Measurements from ENCODE around the gene ARMH3.
"Not testable (repeated sequence)": the region's sequence is repeated elsewhere in the genome, so short reads cannot be mapped to it uniquely, and the experiment has no call there.

Gene ARMH3

DNA sequence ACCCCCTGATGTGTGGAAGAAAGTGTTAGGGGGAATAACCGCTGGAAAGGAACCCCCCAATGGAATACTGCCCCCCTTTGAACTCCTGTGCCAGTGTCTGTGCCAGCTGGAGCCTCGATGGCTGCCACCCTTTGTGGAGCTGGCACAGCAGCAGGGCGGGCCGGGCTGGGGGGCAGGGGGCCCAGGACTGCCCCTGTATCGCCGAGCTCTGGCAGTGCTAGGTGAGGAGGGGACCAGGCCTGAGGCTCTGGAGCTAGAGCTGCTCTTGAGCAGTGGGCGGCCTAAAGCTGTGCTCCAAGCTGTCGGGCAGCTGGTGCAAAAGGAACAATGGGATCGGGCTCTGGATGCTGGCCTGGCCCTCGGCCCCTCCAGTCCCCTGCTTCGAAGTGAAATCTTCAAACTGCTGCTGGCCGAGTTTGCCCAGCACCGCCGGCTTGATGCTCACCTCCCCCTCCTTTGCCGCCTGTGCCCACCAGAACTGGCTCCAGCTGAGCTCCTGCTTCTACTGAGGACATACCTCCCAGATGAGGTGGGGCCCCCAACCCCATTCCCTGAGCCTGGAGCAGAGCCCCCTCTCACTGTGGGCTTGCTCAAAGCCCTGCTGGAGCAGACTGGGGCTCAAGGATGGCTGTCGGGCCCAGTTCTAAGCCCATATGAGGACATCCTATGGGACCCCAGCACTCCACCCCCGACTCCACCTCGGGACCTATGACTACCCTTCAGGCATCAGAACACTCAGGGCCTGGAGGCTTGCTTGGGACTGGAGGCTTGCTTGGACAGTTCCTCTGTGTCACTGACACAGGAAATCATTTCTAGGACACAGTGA is 11.3 kb upstream of the ARMH3 start:
- no peak overlapping the region for H3K9ac ChIP-seq (ENCODE audit: low read depth, low read length)
- no peaks in the 10 kb centered on the region for H3K9me3 ChIP-seq (ENCODE audit: control insufficient read depth, insufficient read depth, low read length)
- peaks cover 6% of the 10 kb centered on the region for H3K27me3 ChIP-seq (ENCODE audit: control insufficient read depth, insufficient read depth, low read length)
- H3K36me3 ChIP-seq (ENCODE audit: control insufficient read depth, insufficient read depth, low read length), result no peaks in the 10 kb centered on the region
- H3K4me1 ChIP-seq (ENCODE audit: control insufficient read depth, insufficient read depth, low read length), result peaks cover 4% of the 10 kb centered on the region
- no peak overlapping the region for H3K4me3 ChIP-seq (ENCODE audit: low read depth, low read length)

DNA sequence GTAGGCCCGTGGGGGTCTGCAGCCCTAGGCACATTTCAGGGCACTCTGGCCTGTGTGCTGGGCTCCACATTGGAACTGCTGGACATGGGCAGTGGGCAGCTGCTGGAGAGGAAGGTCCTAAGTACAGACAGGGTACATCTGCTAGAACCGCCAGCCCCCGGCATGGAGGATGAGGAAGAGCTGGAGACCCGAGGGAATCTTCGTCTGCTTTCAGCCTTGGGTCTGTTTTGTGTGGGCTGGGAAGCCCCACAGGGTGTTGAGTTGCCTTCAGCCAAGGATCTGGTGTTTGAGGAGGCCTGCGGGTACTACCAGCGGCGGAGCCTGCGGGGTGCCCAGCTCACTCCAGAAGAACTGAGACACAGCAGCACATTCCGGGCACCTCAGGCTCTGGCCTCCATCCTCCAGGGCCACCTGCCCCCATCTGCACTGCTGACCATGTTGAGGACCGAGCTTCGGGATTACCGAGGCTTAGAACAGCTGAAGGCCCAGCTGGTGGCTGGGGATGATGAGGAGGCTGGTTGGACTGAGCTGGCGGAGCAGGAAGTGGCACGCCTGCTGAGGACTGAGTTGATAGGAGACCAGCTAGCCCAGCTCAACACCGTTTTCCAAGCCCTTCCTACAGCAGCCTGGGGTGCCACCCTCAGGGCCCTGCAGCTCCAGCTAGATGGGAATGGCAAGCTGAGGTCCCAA is 10.6 kb upstream of the ARMH3 start:
- peaks cover 4% of the 10 kb centered on the region for H3K4me1 ChIP-seq (ENCODE audit: control insufficient read depth, insufficient read depth, low read length)
- H3K9ac ChIP-seq (ENCODE audit: low read depth, low read length), result no peak overlapping the region
- peaks cover 6% of the 10 kb centered on the region for H3K27me3 ChIP-seq (ENCODE audit: control insufficient read depth, insufficient read depth, low read length)
- H3K4me3 ChIP-seq (ENCODE audit: low read depth, low read length), result peak overlapping the region; percentile 76
- no peaks in the 10 kb centered on the region for H3K36me3 ChIP-seq (ENCODE audit: control insufficient read depth, insufficient read depth, low read length)
- no peaks in the 10 kb centered on the region for H3K9me3 ChIP-seq (ENCODE audit: control insufficient read depth, insufficient read depth, low read length)

DNA sequence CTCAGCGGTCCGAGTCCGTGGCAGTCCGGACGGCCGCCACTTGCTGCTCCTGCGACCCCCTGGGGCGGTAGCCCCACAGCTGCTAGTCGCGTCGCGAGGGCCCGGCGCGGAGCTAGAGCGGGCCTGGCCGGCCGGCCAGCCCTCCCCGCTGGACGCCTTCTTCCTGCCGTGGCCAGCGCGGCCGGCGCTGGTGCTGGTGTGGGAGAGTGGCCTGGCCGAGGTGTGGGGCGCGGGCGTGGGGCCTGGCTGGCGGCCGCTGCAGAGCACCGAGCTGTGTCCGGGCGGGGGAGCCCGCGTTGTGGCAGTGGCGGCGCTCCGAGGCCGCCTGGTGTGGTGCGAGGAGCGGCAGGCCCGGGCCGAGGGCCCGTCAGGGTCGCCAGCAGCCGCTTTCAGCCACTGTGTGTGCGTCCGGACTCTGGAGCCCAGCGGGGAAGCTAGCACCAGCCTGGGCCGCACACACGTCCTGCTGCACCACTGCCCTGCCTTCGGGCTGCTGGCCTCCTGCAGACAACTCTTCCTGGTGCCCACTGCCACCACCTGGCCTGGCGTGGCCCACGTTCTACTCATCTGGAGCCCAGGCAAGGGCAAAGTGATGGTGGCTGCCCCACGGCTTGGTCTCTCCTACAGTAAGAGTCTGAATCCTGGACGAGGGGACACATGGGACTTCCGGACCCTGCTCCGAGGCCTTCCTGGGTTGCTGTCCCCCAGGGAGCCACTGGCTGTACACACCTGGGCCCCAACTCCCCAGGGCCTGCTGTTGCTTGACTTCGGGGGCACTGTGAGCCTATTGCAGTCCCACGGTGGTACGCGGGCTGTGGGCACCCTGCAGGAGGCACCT is 9.8 kb upstream of the ARMH3 start:
- Histone ChIP-seq H3K36me3 (ENCODE audit: control insufficient read depth, insufficient read depth, low read length) (no peaks in the 10 kb centered on the region), H3K4me3 (ENCODE audit: low read depth, low read length) (peak overlapping the region; percentile 76), H3K9ac (ENCODE audit: low read depth, low read length) (peak overlapping the region; percentile 70), H3K27me3 (ENCODE audit: control insufficient read depth, insufficient read depth, low read length) (peaks cover 6% of the 10 kb centered on the region), H3K9me3 (ENCODE audit: control insufficient read depth, insufficient read depth, low read length) (no peaks in the 10 kb centered on the region), H3K4me1 (ENCODE audit: control insufficient read depth, insufficient read depth, low read length) (peaks cover 4% of the 10 kb centered on the region)

DNA sequence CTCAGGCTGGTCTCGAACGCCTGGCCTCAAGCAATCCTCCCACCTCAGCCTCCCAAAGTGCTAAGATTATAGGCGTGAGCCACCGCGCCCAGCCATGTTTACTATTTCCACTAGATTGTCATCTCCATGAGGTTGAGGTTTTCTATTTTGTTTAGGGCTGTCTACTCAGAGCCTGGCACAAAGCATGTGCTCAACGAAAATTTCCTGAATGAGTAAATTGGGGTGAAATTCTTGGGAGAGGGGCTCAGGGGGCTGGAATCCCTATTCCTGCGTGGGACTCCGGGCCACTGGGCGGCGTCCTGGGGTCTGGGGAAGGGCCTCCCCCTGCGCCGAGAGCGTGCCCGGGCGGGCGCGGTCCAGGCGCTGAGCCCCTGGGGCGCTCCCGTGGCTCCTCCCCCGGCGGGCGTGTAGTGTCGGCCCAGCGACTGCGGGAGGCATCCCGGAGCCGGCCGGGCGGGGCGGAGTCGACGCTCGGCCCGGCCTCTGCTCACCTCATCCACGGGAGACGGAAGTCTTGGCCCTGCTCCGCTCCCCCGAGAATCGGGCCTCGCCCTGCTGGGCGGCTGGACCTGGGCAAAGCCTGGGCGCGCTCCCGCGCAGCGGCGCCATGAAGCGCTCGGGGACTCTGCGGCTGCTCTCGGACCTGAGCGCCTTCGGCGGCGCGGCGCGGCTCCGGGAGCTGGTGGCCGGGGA is 9.0 kb upstream of the ARMH3 start, which contains the start of gene HPS6:
TSS of gene HPS6 (plus strand) at position 482 of the 693 bp plus-strand sequence. CDS start at position 608, 126 bp downstream.
- peaks cover 4% of the 10 kb centered on the region for H3K4me1 ChIP-seq (ENCODE audit: control insufficient read depth, insufficient read depth, low read length)
- H3K4me3 ChIP-seq (ENCODE audit: low read depth, low read length), result peak within 1 kb of the TSS; percentile 76
- H3K9ac ChIP-seq (ENCODE audit: low read depth, low read length), result peak within 1 kb of the TSS; percentile 70
- H3K27me3 ChIP-seq (ENCODE audit: control insufficient read depth, insufficient read depth, low read length), result peaks cover 6% of the 10 kb centered on the region
- no peaks in the 10 kb centered on the region for H3K9me3 ChIP-seq (ENCODE audit: control insufficient read depth, insufficient read depth, low read length)
- H3K36me3 ChIP-seq (ENCODE audit: control insufficient read depth, insufficient read depth, low read length), result no peaks in the 10 kb centered on the region

DNA sequence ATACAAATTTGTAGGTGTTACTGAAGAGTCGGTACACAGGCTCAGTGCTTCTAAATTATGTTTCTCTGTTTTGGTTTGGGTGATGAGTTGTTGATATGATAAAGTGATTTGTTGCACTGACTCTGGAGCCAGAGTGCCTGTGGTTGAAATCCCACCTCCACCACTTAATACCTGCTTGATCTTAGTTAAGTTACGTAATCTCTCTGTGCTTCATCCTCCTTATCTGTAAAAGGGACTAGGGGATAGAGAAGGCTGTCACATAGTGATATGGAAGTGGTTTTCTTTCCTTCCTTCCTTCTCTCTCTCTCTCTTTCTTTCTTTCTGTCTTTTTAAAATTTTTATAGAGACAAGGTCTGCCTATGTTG is 8.5 kb upstream of the ARMH3 start:
- Histone ChIP-seq H3K9ac (ENCODE audit: low read depth, low read length) (no peak overlapping the region), H3K9me3 (ENCODE audit: control insufficient read depth, insufficient read depth, low read length) (no peaks in the 10 kb centered on the region), H3K4me3 (ENCODE audit: low read depth, low read length) (peak overlapping the region; percentile 76), H3K27me3 (ENCODE audit: control insufficient read depth, insufficient read depth, low read length) (peaks cover 6% of the 10 kb centered on the region), H3K36me3 (ENCODE audit: control insufficient read depth, insufficient read depth, low read length) (no peaks in the 10 kb centered on the region), H3K4me1 (ENCODE audit: control insufficient read depth, insufficient read depth, low read length) (peaks cover 4% of the 10 kb centered on the region)

- Histone ChIP-seq H3K27me3 (ENCODE audit: control insufficient read depth, insufficient read depth, low read length) (peaks cover 6% of the 10 kb centered on the region), H3K36me3 (ENCODE audit: control insufficient read depth, insufficient read depth, low read length) (no peaks in the 10 kb centered on the region), H3K9ac (ENCODE audit: low read depth, low read length) (no peak overlapping the region), H3K9me3 (ENCODE audit: control insufficient read depth, insufficient read depth, low read length) (no peaks in the 10 kb centered on the region), H3K4me1 (ENCODE audit: control insufficient read depth, insufficient read depth, low read length) (peaks cover 4% of the 10 kb centered on the region), H3K4me3 (ENCODE audit: low read depth, low read length) (no peak overlapping the region)
These were observed 4.0 kb upstream of the ARMH3 start for GRCh38 chr10:102059987-102060386.

DNA sequence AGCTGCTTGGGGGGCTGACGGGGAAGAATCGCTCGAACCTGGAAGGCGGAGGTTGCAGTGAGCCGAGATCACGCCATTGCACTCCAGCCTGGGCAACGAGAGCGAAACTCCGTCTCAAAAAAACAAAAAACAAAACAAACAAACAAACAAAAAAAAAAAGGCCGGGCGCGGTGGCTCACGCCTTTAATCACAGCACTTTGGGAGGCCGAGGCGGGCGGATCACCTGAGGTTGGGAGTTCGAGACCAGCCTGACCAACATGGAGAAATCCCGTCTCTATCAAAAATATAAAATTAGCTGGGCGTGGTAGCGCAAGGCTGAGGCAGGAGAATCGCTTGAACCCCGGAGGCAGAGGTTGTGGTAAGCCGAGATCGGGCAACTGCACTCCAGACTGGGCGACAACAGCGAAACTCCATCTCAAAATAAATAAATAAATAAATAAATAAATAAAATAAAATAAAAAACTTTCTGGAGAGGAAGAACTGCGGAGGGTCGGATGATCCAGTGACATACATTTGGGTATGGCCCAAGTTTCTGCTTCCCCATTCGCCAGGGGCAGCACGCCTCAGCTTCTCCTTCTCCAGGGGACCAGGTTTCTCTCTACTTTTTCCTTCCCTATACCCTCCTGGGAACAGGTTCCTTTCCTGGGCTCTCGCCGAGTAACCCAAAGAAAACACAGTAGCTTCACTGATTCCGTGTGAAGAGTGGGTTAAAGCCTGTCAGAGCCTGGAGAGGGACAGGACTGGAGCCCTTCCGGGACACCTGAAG is 909 bp downstream of the ARMH3 start:
- H3K9ac ChIP-seq (ENCODE audit: low read depth, low read length), result peak overlapping the region; percentile 57
- H3K4me1 ChIP-seq (ENCODE audit: control insufficient read depth, insufficient read depth, low read length); H3K9me3 ChIP-seq (ENCODE audit: control insufficient read depth, insufficient read depth, low read length); H3K36me3 ChIP-seq (ENCODE audit: control insufficient read depth, insufficient read depth, low read length); H3K27me3 ChIP-seq (ENCODE audit: control insufficient read depth, insufficient read depth, low read length): not testable (repeated sequence)
- peak overlapping the region; percentile 72 for H3K4me3 ChIP-seq (ENCODE audit: low read depth, low read length)

GRCh38 chr10:102046095-102046494 is 9.9 kb downstream of the ARMH3 start:
- Histone ChIP-seq H3K4me3 (ENCODE audit: low read depth, low read length) (no peak overlapping the region), H3K9ac (ENCODE audit: low read depth, low read length) (no peak overlapping the region), H3K36me3 (ENCODE audit: control insufficient read depth, insufficient read depth, low read length) (no peaks in the 10 kb centered on the region), H3K27me3 (ENCODE audit: control insufficient read depth, insufficient read depth, low read length) (no peaks in the 10 kb centered on the region), H3K4me1 (ENCODE audit: control insufficient read depth, insufficient read depth, low read length) (no peaks in the 10 kb centered on the region), H3K9me3 (ENCODE audit: control insufficient read depth, insufficient read depth, low read length) (no peaks in the 10 kb centered on the region)

DNA sequence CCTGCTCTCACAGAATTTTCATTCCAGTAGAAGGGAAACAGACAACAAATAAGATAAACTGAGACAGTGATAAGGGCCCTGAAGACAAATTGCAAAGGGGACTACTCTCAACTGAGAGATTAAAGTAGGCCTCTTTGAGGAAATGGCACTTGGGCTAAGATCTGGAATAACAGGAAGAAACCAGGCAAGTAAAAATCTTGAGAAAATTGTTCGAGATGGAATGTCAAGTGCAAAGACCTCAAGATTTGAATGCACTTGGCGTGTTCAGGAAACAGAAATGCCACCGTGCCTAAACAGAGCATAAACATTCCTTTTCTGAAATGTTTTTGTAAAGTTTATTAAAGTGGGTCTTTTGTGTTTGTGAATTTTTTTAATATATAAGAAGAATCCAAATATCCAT is 10.7 kb downstream of the ARMH3 start:
- H3K4me1 ChIP-seq (ENCODE audit: control insufficient read depth, insufficient read depth, low read length), result no peaks in the 10 kb centered on the region
- H3K9me3 ChIP-seq (ENCODE audit: control insufficient read depth, insufficient read depth, low read length), result no peaks in the 10 kb centered on the region
- H3K4me3 ChIP-seq (ENCODE audit: low read depth, low read length), result no peak overlapping the region
- no peaks in the 10 kb centered on the region for H3K36me3 ChIP-seq (ENCODE audit: control insufficient read depth, insufficient read depth, low read length)
- H3K9ac ChIP-seq (ENCODE audit: low read depth, low read length), result no peak overlapping the region
- no peaks in the 10 kb centered on the region for H3K27me3 ChIP-seq (ENCODE audit: control insufficient read depth, insufficient read depth, low read length)

DNA sequence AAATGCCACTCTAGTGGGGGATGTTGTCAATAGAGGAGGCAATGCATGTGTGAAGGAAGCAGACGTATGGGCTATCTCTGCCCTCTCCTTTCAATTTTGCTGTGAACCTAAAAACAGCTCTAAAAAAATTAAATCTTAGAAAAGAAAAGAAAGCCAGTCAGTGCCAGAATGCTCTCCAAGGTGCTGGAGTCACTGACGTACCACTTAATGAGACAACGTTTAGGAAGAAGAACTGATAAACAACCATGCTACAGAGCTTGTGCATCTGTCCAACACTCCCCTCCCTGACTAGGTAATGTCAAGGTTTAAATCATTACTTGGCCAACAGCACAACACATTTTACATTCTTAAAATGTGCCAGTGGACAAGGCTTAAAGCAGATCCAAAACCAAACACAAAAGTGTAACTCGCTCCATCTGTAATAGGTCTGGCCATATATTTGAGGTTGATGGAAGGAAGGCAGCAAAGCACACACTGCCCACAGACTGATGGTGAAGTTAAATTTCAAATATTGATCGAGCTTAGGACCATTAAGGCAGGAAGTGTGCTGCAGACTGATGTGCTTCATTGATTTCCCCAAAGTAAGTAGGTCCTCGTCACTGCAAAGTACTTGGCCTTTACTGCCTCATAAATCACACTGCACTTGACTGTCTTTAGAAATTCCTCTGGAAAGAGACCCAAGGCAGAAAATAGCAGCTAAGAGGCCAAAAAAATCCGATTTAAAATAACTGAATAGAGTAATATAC is 15.5 kb downstream of the ARMH3 start:
- H3K36me3 ChIP-seq (ENCODE audit: control insufficient read depth, insufficient read depth, low read length), result peaks cover 7% of the 10 kb centered on the region
- no peaks in the 10 kb centered on the region for H3K9me3 ChIP-seq (ENCODE audit: control insufficient read depth, insufficient read depth, low read length)
- no peak overlapping the region for H3K4me3 ChIP-seq (ENCODE audit: low read depth, low read length)
- H3K9ac ChIP-seq (ENCODE audit: low read depth, low read length), result no peak overlapping the region
- H3K4me1 ChIP-seq (ENCODE audit: control insufficient read depth, insufficient read depth, low read length), result no peaks in the 10 kb centered on the region
- H3K27me3 ChIP-seq (ENCODE audit: control insufficient read depth, insufficient read depth, low read length), result no peaks in the 10 kb centered on the region
